Natural killer cell (primary cell): Measurements from ENCODE around the gene HMHB1. TPM values are rescaled to one million over a fixed set of nuclear protein-coding genes. Genes with fewer than 3 reads are reported as not detected.

Source experiments
- ATAC-seq, 3 donors: fragments of 150-1000 bp in 2 of 3; fragments of 200-7000 bp in 1 of 3; cut with Tn5 transposase; 1 replicate in 1 of 3; 2 replicates in 2 of 3; pipeline ENCODE4 v1.10.0; 2021; ENCODE audit warnings: mild to moderate bottlenecking in 2 of 3, moderate library complexity in 2 of 3
- DNase-seq, 2 donors: peaks; one replicate each; pipeline versions ENCODE4 v3.0.0 to v3.0.0-alpha.2; 2013 to 2021; ENCODE audit warnings: mixed read lengths in 1 of 2
- H3K27ac ChIP-seq: one replicate; pipeline ENCODE4 v1.5.1; 2013; ENCODE audit warnings: mild to moderate bottlenecking, low read length
- H3K27me3 ChIP-seq: one replicate; pipeline ENCODE4 v1.6.1; 2013; ENCODE audit warnings: low read length; ENCODE audit not compliant: control insufficient read depth, insufficient read depth
- H3K36me3 ChIP-seq: one replicate; pipeline ENCODE4 v1.6.1; 2013; ENCODE audit warnings: low read length; ENCODE audit not compliant: control insufficient read depth, insufficient read depth
- H3K4me1 ChIP-seq: one replicate; pipeline ENCODE4 v1.6.1; 2013; ENCODE audit warnings: low read length; ENCODE audit not compliant: control insufficient read depth, insufficient read depth
- H3K4me3 ChIP-seq: one replicate; pipeline ENCODE4 v1.5.1; 2013; ENCODE audit warnings: low read length
- H3K9me3 ChIP-seq: one replicate; pipeline ENCODE4 v1.6.1; 2013; ENCODE audit warnings: low read length; ENCODE audit not compliant: control insufficient read depth, insufficient read depth
- H3K27ac Mint-ChIP-seq, 2 donors: one replicate each; pipeline ENCODE4 v1.8.0; 2022; ENCODE audit warnings: mild to moderate bottlenecking in 2 of 2, mixed read lengths in 2 of 2, moderate library complexity in 1 of 2
- H3K27me3 Mint-ChIP-seq, 2 donors: one replicate each; pipeline ENCODE4 v1.8.0; 2022; ENCODE audit warnings: low read depth in 2 of 2, mixed read lengths in 2 of 2
- H3K36me3 Mint-ChIP-seq: one replicate; pipeline ENCODE4 v1.8.0; 2022; ENCODE audit warnings: mixed read lengths
- H3K4me1 Mint-ChIP-seq, 2 donors: one replicate each; pipeline ENCODE4 v1.8.0; 2022; ENCODE audit warnings: mixed read lengths in 2 of 2
- H3K4me3 Mint-ChIP-seq: one replicate; pipeline ENCODE4 v1.8.0; 2022; ENCODE audit warnings: mild to moderate bottlenecking, moderate library complexity, mixed read lengths
- H3K9me3 Mint-ChIP-seq, 2 donors: one replicate each; pipeline ENCODE4 v1.8.0; 2022; ENCODE audit warnings: mixed read lengths in 2 of 2
- WGBS: methylation state at CpG from one replicate; pipeline ENCODE4 v1.1.7; 2013; ENCODE audit warnings: missing lambda C conversion rate; ENCODE audit not compliant: insufficient coverage; 5-methylcytosine and 5-hydroxymethylcytosine counted together
- intact Hi-C: fragments of 100-400 bp; cut with micrococcal nuclease; formaldehyde crosslinking; loops from one replicate; pipeline ENCODE4 v1.14.2; 2022
- total RNA-seq, 4 donors: library from RNA; stranded (reverse); fragments of 120-200 nt in 1 of 4; gene quantifications; one replicate each; pipeline versions ENCODE4 v1.2.3 to v1.2.4, GENCODE V29; 2013 to 2022
- TF ChIP-seq, protein P1 (sequence below): fragments of 200-600 bp; IDR thresholded peaks from one replicate; pipeline ENCODE4 v1.8.0; 2022; ENCODE audit warnings: antibody characterized with exemption

The HMHB1 gene
- total RNA-seq, 3 donors from 2014 or later (not counting 1 experiment from before 2014, with no cell fraction given): not detected

DNA sequence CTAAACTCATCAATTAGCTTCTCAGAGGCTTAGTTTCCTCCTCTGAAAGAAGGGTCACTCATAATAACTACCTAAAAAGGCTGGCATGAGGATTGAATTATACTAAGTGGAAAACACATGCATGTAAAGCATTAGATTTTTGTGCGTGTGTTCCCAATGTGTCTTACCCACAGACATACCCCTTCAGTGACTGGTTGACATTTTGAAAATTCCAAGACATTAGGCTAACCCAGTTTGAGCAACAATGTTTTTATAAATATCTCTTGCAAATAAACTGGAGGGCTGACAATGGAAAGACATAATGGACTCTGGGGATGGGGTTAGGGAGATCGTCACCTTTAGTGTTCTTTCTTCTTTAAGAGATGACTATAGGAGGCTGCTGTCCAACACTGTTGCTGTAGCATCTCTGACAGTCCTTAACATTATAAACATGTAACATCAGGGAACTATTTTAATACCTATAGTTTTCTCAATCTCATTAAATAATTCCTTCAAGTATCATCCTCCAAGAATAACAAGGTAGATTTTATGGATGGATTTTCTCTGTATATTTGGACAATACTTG lies 24.3 kb downstream of the HMHB1 start:
- H3K27me3 Mint-ChIP-seq: peaks cover 5 to 16% of the 10 kb centered on the region in 2 donors
- Histone ChIP-seq H3K27me3 (no peaks in the 10 kb centered on the region), H3K4me3 (no peak overlapping the region), H3K27ac (no peak overlapping the region), H3K4me1 (no peaks in the 10 kb centered on the region), H3K9me3 (no peaks in the 10 kb centered on the region), H3K36me3 (no peaks in the 10 kb centered on the region)
- no peak overlapping the region for H3K4me3 Mint-ChIP-seq
- H3K9me3 Mint-ChIP-seq: no peaks in the 10 kb centered on the region
- DNase-seq (no peak), ATAC-seq (no peak)
- no peaks in the 10 kb centered on the region for H3K36me3 Mint-ChIP-seq
- no peaks in the 10 kb centered on the region for H3K4me1 Mint-ChIP-seq
- no peak overlapping the region for H3K27ac Mint-ChIP-seq
- intact Hi-C loops: no loop called here
- 70% methylated on average over 1 of the region's 2 CpGs for WGBS
- TF ChIP-seq, protein P1, sequence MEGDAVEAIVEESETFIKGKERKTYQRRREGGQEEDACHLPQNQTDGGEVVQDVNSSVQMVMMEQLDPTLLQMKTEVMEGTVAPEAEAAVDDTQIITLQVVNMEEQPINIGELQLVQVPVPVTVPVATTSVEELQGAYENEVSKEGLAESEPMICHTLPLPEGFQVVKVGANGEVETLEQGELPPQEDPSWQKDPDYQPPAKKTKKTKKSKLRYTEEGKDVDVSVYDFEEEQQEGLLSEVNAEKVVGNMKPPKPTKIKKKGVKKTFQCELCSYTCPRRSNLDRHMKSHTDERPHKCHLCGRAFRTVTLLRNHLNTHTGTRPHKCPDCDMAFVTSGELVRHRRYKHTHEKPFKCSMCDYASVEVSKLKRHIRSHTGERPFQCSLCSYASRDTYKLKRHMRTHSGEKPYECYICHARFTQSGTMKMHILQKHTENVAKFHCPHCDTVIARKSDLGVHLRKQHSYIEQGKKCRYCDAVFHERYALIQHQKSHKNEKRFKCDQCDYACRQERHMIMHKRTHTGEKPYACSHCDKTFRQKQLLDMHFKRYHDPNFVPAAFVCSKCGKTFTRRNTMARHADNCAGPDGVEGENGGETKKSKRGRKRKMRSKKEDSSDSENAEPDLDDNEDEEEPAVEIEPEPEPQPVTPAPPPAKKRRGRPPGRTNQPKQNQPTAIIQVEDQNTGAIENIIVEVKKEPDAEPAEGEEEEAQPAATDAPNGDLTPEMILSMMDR: no peak

GRCh38 chr5:143837306-143837848 lies 25.4 kb downstream of the HMHB1 start:
- Histone ChIP-seq H3K27ac (no peak overlapping the region), H3K27me3 (no peaks in the 10 kb centered on the region), H3K36me3 (no peaks in the 10 kb centered on the region), H3K4me1 (no peaks in the 10 kb centered on the region), H3K9me3 (no peaks in the 10 kb centered on the region), H3K4me3 (no peak overlapping the region)
- WGBS: 75% methylated on average over 5 of the region's 7 CpGs
- ATAC-seq (no peak), DNase-seq (no peak)
- Mint-ChIP-seq H3K4me3 (no peak overlapping the region), H3K27ac (no peak overlapping the region), H3K27me3 (peaks cover 11 to 22% of the 10 kb centered on the region in 2 donors), H3K36me3 (no peaks in the 10 kb centered on the region), H3K4me1 (no peaks in the 10 kb centered on the region), H3K9me3 (no peaks in the 10 kb centered on the region)
- TF ChIP-seq, protein P1: no peak
- intact Hi-C loops: no loop called here

DNA sequence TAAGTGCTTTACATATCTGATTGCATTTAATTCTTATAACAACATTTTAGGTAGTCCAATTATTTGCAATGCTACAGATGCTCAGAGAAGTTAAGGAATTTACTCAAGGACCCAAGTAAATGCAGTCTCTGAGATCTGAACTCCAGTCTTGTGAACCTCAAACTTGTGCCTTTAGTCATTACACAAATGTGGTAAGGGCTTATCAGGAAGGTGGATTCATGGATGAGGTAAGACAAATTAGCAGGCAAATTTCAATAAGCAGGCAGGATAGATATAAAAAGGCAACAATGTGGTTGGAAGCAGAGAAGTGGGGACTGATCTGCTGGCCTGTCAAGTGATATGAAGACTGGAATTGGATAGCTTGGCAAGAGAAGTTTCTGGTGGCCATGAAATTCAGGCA lies 29.5 kb downstream of the HMHB1 start:
- H3K36me3 ChIP-seq: no peaks in the 10 kb centered on the region
- H3K9me3 Mint-ChIP-seq: no peaks in the 10 kb centered on the region
- ATAC-seq (no peak), DNase-seq (no peak)
- no peak overlapping the region for H3K27ac Mint-ChIP-seq
- peaks cover 15 to 22% of the 10 kb centered on the region in 2 donors for H3K27me3 Mint-ChIP-seq
- intact Hi-C loops: no loop called here
- no peaks in the 10 kb centered on the region for H3K27me3 ChIP-seq
- no peak overlapping the region for H3K4me3 ChIP-seq
- no peaks in the 10 kb centered on the region for H3K4me1 Mint-ChIP-seq
- TF ChIP-seq, protein P1: no peak
- H3K4me1 ChIP-seq: no peaks in the 10 kb centered on the region
- no peak overlapping the region for H3K4me3 Mint-ChIP-seq
- no peaks in the 10 kb centered on the region for H3K9me3 ChIP-seq
- H3K27ac ChIP-seq: no peak overlapping the region
- no peaks in the 10 kb centered on the region for H3K36me3 Mint-ChIP-seq

DNA sequence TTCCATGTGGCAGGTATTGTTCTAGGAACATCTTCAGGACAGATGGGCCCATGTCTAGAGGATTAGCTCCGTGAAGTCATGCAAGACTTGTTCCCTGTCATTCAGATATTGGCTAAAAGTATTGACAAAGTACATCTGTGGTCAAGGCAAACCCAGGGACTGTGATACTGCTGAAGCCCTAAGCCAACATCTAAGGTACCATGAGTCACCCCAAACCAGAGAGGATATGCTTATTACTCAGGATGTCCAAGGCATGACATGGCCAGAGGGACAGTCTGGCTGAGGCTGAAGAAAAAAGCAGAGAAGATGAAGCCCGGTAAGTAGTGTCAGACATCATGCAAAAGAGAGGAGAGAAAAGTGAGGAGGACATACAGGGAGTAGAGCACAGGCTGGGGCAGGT lies 31.0 kb downstream of the HMHB1 start:
- Mint-ChIP-seq H3K4me3 (no peak overlapping the region), H3K4me1 (no peaks in the 10 kb centered on the region), H3K27me3 (peaks cover 15 to 22% of the 10 kb centered on the region in 2 donors), H3K9me3 (no peaks in the 10 kb centered on the region), H3K36me3 (no peaks in the 10 kb centered on the region), H3K27ac (no peak overlapping the region)
- Histone ChIP-seq H3K9me3 (no peaks in the 10 kb centered on the region), H3K36me3 (no peaks in the 10 kb centered on the region), H3K27me3 (no peaks in the 10 kb centered on the region), H3K4me3 (no peak overlapping the region), H3K4me1 (no peaks in the 10 kb centered on the region), H3K27ac (no peak overlapping the region)
- TF ChIP-seq, protein P1: no peak
- ATAC-seq (no peak), DNase-seq (no peak)
- intact Hi-C loops: no loop called here
- WGBS: 91% methylated on average over 2 of the region's 2 CpGs
